DOHH2 (cell line): ENCODE data around the gene FASTK.

Experiments used
- H3F3A ChIP-seq: fragments of 200-600 bp; sonication (generic), shearing (Covaris generic); 2 replicates; pipeline ENCODE4 v1.6.0; 2016; ENCODE audit warnings: antibody characterized with exemption, mild to moderate bottlenecking; ENCODE audit not compliant: control insufficient read depth, insufficient read depth
- H3K27ac ChIP-seq: fragments of 200-600 bp; sonication (generic); 2 replicates; pipeline ENCODE4 v1.5.1; 2014; ENCODE audit warnings: low read depth, mild to moderate bottlenecking, low read length, moderate library complexity
- H3K27me3 ChIP-seq: fragments of 200-600 bp; sonication (generic); 2 replicates; pipeline ENCODE4 v1.6.1; 2014; ENCODE audit warnings: mild to moderate bottlenecking, low read length, mixed read lengths; ENCODE audit not compliant: control insufficient read depth
- H3K36me3 ChIP-seq: fragments of 200-600 bp; sonication (generic); 2 replicates; pipeline ENCODE4 v1.6.1; 2014; ENCODE audit warnings: mild to moderate bottlenecking, low read length, moderate library complexity, mixed read lengths; ENCODE audit not compliant: control insufficient read depth
- H3K4me1 ChIP-seq: fragments of 200-600 bp; sonication (generic); 2 replicates; pipeline ENCODE4 v1.6.1; 2014; ENCODE audit warnings: mild to moderate bottlenecking, low read length, mixed read lengths; ENCODE audit not compliant: control insufficient read depth
- H3K4me2 ChIP-seq: fragments of 200-600 bp; sonication (generic); 2 replicates; pipeline ENCODE4 v1.6.0; 2014; ENCODE audit warnings: mild to moderate bottlenecking, low read length, moderate library complexity
- H3K4me3 ChIP-seq: fragments of 200-600 bp; sonication (generic); 2 replicates; pipeline ENCODE4 v1.5.1; 2014; ENCODE audit warnings: mild to moderate bottlenecking, low read length, mixed read lengths
- H3K79me2 ChIP-seq: fragments of 200-600 bp; sonication (generic); 2 replicates; pipeline ENCODE4 v1.6.1; 2014; ENCODE audit warnings: mild to moderate bottlenecking, low read length, mixed read lengths; ENCODE audit not compliant: control insufficient read depth
- H3K9me2 ChIP-seq: fragments of 200-600 bp; sonication (generic); replicated peaks from 2 replicates; pipeline ENCODE4 v1.6.1; 2014; ENCODE audit warnings: mild to moderate bottlenecking, low read length, mixed read lengths; ENCODE audit not compliant: control insufficient read depth
- H3K9me3 ChIP-seq: fragments of 200-600 bp; sonication (generic); 2 replicates; pipeline ENCODE4 v1.6.1; 2014; ENCODE audit warnings: antibody characterized with exemption, low read length, mixed read lengths; ENCODE audit not compliant: control insufficient read depth, insufficient read depth
- H4K20me1 ChIP-seq: fragments of 200-600 bp; sonication (generic); 2 replicates; pipeline ENCODE4 v1.6.0; 2014; ENCODE audit warnings: low read depth, mild to moderate bottlenecking, antibody characterized with exemption, low read length, moderate library complexity; ENCODE audit not compliant: control insufficient read depth, insufficient read depth
- CTCF ChIP-seq: fragments of 200-600 bp; sonication (generic); IDR thresholded peaks from one replicate; pipeline ENCODE4 v1.5.1; 2014; ENCODE audit warnings: antibody characterized with exemption, mild to moderate bottlenecking, low read depth, low read length; ENCODE audit not compliant: poor library complexity, severe bottlenecking
- EZH2phosphoT487 ChIP-seq: fragments of 200-600 bp; sonication (generic); IDR thresholded peaks from 2 replicates; pipeline ENCODE4 v1.6.1; 2017; ENCODE audit warnings: borderline replicate concordance, mild to moderate bottlenecking, antibody characterized with exemption, low read length, moderate library complexity, mixed read lengths

The FASTK gene

GRCh38 chr7:151066273-151066974 is 14.2 kb downstream of the FASTK start:
- TF ChIP-seq EZH2phosphoT487, result no peak
- no peak for TF ChIP-seq CTCF
- no peak overlapping the region for H3K4me3 ChIP-seq
- no peaks in the 10 kb centered on the region for H3K9me3 ChIP-seq
- H4K20me1 ChIP-seq, result no peaks in the 10 kb centered on the region
- peaks cover under 1% of the 10 kb centered on the region; the same call in 1 of the 2 replicates for H3K4me1 ChIP-seq
- H3K9me2 ChIP-seq, result no peaks in the 10 kb centered on the region
- no peaks in the 10 kb centered on the region for H3K27me3 ChIP-seq
- H3K36me3 ChIP-seq, result peaks cover 83% of the 10 kb centered on the region
- no peaks in the 10 kb centered on the region for H3F3A ChIP-seq
- H3K79me2 ChIP-seq, result peaks cover 11% of the 10 kb centered on the region
- H3K4me2 ChIP-seq, result no peak overlapping the region
- H3K27ac ChIP-seq, result no peak overlapping the region

GRCh38 chr7:151065516-151065915 is 15.1 kb downstream of the FASTK start:
- H3K79me2 ChIP-seq, result peaks cover 20% of the 10 kb centered on the region
- H3K9me3 ChIP-seq, result no peaks in the 10 kb centered on the region
- no peak overlapping the region for H3K27ac ChIP-seq
- no peak overlapping the region for H3K4me2 ChIP-seq
- H4K20me1 ChIP-seq, result peaks cover 7% of the 10 kb centered on the region; the same call in 1 of the 2 replicates
- TF ChIP-seq CTCF (no peak), EZH2phosphoT487 (no peak)
- no peaks in the 10 kb centered on the region for H3F3A ChIP-seq
- H3K27me3 ChIP-seq, result no peaks in the 10 kb centered on the region
- peaks cover 9% of the 10 kb centered on the region for H3K4me1 ChIP-seq
- no peak overlapping the region for H3K4me3 ChIP-seq
- H3K9me2 ChIP-seq, result no peaks in the 10 kb centered on the region
- H3K36me3 ChIP-seq, result peaks cover 74% of the 10 kb centered on the region

GRCh38 chr7:151064993-151065392 is 15.6 kb downstream of the FASTK start:
- peaks cover 26% of the 10 kb centered on the region for H3K79me2 ChIP-seq
- no peaks in the 10 kb centered on the region for H3K27me3 ChIP-seq
- no peaks in the 10 kb centered on the region for H3F3A ChIP-seq
- no peaks in the 10 kb centered on the region for H3K9me3 ChIP-seq
- peaks cover 7% of the 10 kb centered on the region; the same call in 1 of the 2 replicates for H4K20me1 ChIP-seq
- peaks cover 73% of the 10 kb centered on the region for H3K36me3 ChIP-seq
- TF ChIP-seq EZH2phosphoT487 (no peak), CTCF (no peak)
- H3K4me3 ChIP-seq, result no peak overlapping the region
- no peak overlapping the region for H3K4me2 ChIP-seq
- H3K4me1 ChIP-seq, result peaks cover 12% of the 10 kb centered on the region
- no peaks in the 10 kb centered on the region for H3K9me2 ChIP-seq
- H3K27ac ChIP-seq, result no peak overlapping the region
